HepG2 (cell line): ENCODE data around the gene AARS1. TPM values are rescaled to one million over a fixed set of nuclear protein-coding genes. Genes with fewer than 3 reads are reported as not detected.

Experiments
- AFF4 ChIP-seq: sonication (generic); formaldehyde crosslinking; IDR thresholded peaks from 2 replicates; pipeline ENCODE4 v1.4.0; 2020; ENCODE audit warnings: missing genetic modification reagents
- CC2D1A ChIP-seq: sonication (generic); formaldehyde crosslinking; IDR thresholded peaks from 2 replicates; pipeline ENCODE4 v1.8.1; 2023; ENCODE audit warnings: mild to moderate bottlenecking, missing genetic modification reagents
- CCDC6 ChIP-seq: sonication (generic); formaldehyde crosslinking; IDR thresholded peaks from 2 replicates; pipeline ENCODE4 v1.8.1; 2022; ENCODE audit warnings: mild to moderate bottlenecking, missing genetic modification reagents, moderate library complexity
- HHEX ChIP-seq: IDR thresholded peaks from 2 replicates; pipeline ENCODE4 v1.6.1; 2016; ENCODE audit warnings: control low read depth
- KMT2B ChIP-seq: IDR thresholded peaks from 2 replicates; pipeline ENCODE4 v1.6.1; 2016; ENCODE audit warnings: missing genetic modification reagents, missing compliant biosample characterization
- POLR2G ChIP-seq: fragments of 200-400 bp; formaldehyde crosslinking; IDR thresholded peaks from 2 replicates; pipeline ENCODE4 v1.6.1; 2018; ENCODE audit warnings: mild to moderate bottlenecking, low read depth, low read length, moderate library complexity
- SP1 ChIP-seq, 2 experiments: fragments of 450-650 bp in 1 of 2; sonication (generic) in 1 of 2; formaldehyde crosslinking in 1 of 2; IDR thresholded peaks; 2 replicates each; pipeline versions ENCODE4 v1.4.0 to v1.6.1; 2016 to 2020; ENCODE audit warnings: missing genetic modification reagents in 1 of 2
- STAT5B ChIP-seq: sonication (generic); formaldehyde crosslinking; IDR thresholded peaks from 2 replicates; pipeline ENCODE4 v1.4.0; 2020; ENCODE audit warnings: missing genetic modification reagents
- YEATS2 ChIP-seq: sonication (generic); formaldehyde crosslinking; IDR thresholded peaks from 2 replicates; pipeline ENCODE4 v1.4.0; 2020; ENCODE audit warnings: missing genetic modification reagents, borderline replicate concordance
- ZIK1 ChIP-seq: sonication (generic); formaldehyde crosslinking; IDR thresholded peaks from 2 replicates; pipeline ENCODE4 v1.5.0; 2020; ENCODE audit warnings: mild to moderate bottlenecking, low read depth, missing genetic modification reagents, borderline replicate concordance
- ZMYM2 ChIP-seq: sonication (generic); formaldehyde crosslinking; IDR thresholded peaks from 2 replicates; pipeline ENCODE4 v1.8.0; 2022; ENCODE audit warnings: mild to moderate bottlenecking, missing genetic modification reagents
- ZNF343 ChIP-seq: sonication (generic); formaldehyde crosslinking; IDR thresholded peaks from 2 replicates; pipeline ENCODE4 v1.4.0; 2020; ENCODE audit warnings: mild to moderate bottlenecking, missing genetic modification reagents
- ZNF629 ChIP-seq: sonication (generic); formaldehyde crosslinking; conservative IDR thresholded peaks from 2 replicates; pipeline ENCODE4 v1.5.0; 2020; ENCODE audit warnings: missing genetic modification reagents
- ZNF709 ChIP-seq: sonication (generic); formaldehyde crosslinking; IDR thresholded peaks from 2 replicates; pipeline ENCODE4 v1.5.0; 2020; ENCODE audit warnings: mild to moderate bottlenecking, missing genetic modification reagents
- ZNF772 ChIP-seq: sonication (generic); formaldehyde crosslinking; IDR thresholded peaks from 2 replicates; pipeline ENCODE4 v1.5.0; 2020; ENCODE audit warnings: mild to moderate bottlenecking, missing genetic modification reagents
- ZNF891 ChIP-seq: sonication (generic); formaldehyde crosslinking; IDR thresholded peaks from 2 replicates; pipeline ENCODE4 v1.5.0; 2020; ENCODE audit warnings: mild to moderate bottlenecking, missing genetic modification reagents
- ZSCAN25 ChIP-seq: sonication (generic); formaldehyde crosslinking; IDR thresholded peaks from 2 replicates; pipeline ENCODE4 v1.8.0; 2022; ENCODE audit warnings: mild to moderate bottlenecking, missing genetic modification reagents
- polyA plus RNA-seq, 8 experiments: library from polyadenylated mRNA; depleted of rRNA in 3 of 8; stranded (reverse) in 7 of 8; unstranded in 1 of 8; fragments of >200 nt; fragmentation: Illumina TruSeq in 4 of 8; extraction: Trizol in 4 of 8; gene quantifications; 2 replicates each; pipeline versions ENCODE4 v1.2.1 to v1.2.3, GENCODE V29; 2011 to 2016; ENCODE audit warnings: low read depth in 4 of 8, missing spikeins in 1 of 8, mixed read lengths in 1 of 8; ENCODE audit not compliant: insufficient read depth in 1 of 8
- total RNA-seq, 5 experiments: library from RNA; depleted of rRNA; stranded (reverse); fragments of >200 nt; fragmentation: Illumina TruSeq; extraction: Trizol; gene quantifications; 2 replicates each; pipeline ENCODE4 v1.2.3, GENCODE V29; 2016; ENCODE audit warnings: low read depth in 1 of 5
- TF ChIP-seq, protein P1 (sequence below): sonication (generic); formaldehyde crosslinking; IDR thresholded peaks from 2 replicates; pipeline ENCODE4 v1.5.0; 2020; ENCODE audit warnings: missing genetic modification reagents, mild to moderate bottlenecking, borderline replicate concordance
- TF ChIP-seq, protein P2 (sequence below): sonication (generic); formaldehyde crosslinking; IDR thresholded peaks from 2 replicates; pipeline ENCODE4 v1.5.1; 2020; ENCODE audit warnings: missing genetic modification reagents, mild to moderate bottlenecking, borderline replicate concordance
- TF ChIP-seq, protein P3 (sequence below): sonication (generic); formaldehyde crosslinking; IDR thresholded peaks from 2 replicates; pipeline ENCODE4 v1.4.0; 2020; ENCODE audit warnings: missing genetic modification reagents

AARS1 gene
- total and polyA plus RNA-seq, 2 of the 13 experiments (the other 11 are each of a cell fraction or from before 2014, with no cell fraction given), result 107 to 132 TPM

DNA sequence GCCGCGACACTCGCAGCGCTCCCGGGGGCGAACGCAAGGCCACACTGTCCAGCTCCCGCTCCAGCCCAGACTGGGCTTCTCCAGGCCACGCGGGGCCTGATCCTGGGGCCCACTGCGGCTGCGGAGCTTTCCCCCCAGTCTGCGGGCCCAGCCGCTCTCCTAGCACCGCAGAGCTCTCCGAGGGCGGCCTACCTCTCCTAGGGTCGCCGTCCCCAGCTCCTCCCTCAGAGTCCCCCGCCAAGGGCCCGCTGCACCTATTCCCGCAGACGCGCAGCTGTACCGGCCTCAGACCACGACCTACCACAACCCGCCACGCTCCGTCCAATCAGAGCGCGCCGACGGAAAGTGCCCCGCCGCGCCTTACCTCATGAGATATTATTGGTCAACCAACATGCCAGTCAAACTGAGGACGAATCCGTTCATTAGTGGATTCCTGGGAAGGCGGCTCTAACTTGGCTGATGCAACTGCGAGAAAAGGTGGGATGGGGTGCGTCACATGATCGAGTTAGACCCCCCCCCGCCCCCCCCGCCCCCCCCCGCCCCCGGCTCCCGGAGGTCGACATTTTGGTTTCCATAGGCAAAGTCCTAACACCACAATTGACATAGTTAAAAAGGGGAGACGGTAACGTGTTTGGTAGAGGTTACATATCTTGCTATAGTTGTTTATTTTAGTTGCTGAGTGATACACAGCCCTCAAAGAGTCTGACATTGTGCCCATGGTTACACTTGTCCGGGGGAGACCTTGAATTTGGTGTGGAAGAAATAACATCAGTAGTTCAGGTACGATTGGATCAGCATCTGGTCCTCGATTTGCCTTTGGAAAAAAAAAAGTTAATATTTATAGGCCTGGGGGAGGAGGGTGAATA is at the start of gene AARS1 (continued):
- TF ChIP-seq CCDC6 (CRISPR knock-in tag) (0 out of 2 replicates have a peak, but pooled peaks have one; percentile 2), ZNF772 (CRISPR knock-in tag) (peak; percentile 93), YEATS2 (CRISPR knock-in tag) (peak; percentile 90), KMT2B (peak; percentile 85), ZNF891 (CRISPR knock-in tag) (peak; percentile 88; the same call in 1 of the 2 replicates), POLR2G (peak; percentile 100), SP1 (IDR thresholded peaks at IDR 0.05) (no peak), SP1 (CRISPR knock-in tag; IDR thresholded peaks at IDR 0.05) (peak; percentile 73), ZSCAN25 (peak; percentile 78; the same call in 1 of the 2 replicates), CC2D1A (0 out of 2 replicates have a peak, but pooled peaks have one; percentile 43), STAT5B (CRISPR knock-in tag) (0 out of 2 replicates have a peak, but pooled peaks have one; percentile 58), AFF4 (CRISPR knock-in tag) (peak; percentile 85), ZMYM2 (CRISPR knock-in tag) (no peak), HHEX (CRISPR knock-in tag) (no peak), ZNF629 (CRISPR knock-in tag) (peak; percentile 52; the same call in 1 of the 2 replicates), ZNF709 (peak; percentile 84), ZIK1 (peak; percentile 56; the same call in 1 of the 2 replicates), ZNF343 (CRISPR knock-in tag) (peak; percentile 85)
- TF ChIP-seq, protein P1, sequence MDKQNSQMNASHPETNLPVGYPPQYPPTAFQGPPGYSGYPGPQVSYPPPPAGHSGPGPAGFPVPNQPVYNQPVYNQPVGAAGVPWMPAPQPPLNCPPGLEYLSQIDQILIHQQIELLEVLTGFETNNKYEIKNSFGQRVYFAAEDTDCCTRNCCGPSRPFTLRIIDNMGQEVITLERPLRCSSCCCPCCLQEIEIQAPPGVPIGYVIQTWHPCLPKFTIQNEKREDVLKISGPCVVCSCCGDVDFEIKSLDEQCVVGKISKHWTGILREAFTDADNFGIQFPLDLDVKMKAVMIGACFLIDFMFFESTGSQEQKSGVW, result no peak
- TF ChIP-seq, protein P2, sequence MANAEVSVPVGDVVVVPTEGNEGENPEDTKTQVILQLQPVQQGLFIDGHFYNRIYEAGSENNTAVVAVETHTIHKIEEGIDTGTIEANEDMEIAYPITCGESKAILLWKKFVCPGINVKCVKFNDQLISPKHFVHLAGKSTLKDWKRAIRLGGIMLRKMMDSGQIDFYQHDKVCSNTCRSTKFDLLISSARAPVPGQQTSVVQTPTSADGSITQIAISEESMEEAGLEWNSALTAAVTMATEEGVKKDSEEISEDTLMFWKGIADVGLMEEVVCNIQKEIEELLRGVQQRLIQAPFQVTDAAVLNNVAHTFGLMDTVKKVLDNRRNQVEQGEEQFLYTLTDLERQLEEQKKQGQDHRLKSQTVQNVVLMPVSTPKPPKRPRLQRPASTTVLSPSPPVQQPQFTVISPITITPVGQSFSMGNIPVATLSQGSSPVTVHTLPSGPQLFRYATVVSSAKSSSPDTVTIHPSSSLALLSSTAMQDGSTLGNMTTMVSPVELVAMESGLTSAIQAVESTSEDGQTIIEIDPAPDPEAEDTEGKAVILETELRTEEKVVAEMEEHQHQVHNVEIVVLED, result peak; percentile 69; the same call in 1 of the 2 replicates
- TF ChIP-seq, protein P3, sequence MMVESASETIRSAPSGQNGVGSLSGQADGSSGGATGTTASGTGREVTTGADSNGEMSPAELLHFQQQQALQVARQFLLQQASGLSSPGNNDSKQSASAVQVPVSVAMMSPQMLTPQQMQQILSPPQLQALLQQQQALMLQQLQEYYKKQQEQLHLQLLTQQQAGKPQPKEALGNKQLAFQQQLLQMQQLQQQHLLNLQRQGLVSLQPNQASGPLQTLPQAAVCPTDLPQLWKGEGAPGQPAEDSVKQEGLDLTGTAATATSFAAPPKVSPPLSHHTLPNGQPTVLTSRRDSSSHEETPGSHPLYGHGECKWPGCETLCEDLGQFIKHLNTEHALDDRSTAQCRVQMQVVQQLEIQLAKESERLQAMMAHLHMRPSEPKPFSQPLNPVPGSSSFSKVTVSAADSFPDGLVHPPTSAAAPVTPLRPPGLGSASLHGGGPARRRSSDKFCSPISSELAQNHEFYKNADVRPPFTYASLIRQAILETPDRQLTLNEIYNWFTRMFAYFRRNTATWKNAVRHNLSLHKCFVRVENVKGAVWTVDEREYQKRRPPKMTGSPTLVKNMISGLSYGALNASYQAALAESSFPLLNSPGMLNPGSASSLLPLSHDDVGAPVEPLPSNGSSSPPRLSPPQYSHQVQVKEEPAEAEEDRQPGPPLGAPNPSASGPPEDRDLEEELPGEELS, result 0 out of 2 replicates have a peak, but pooled peaks have one; percentile 28
